ENCODE results near the gene AFAP1L1. TPM values are rescaled to one million over a fixed set of nuclear protein-coding genes. Genes with fewer than 3 reads are reported as not detected.

AFAP1L1 gene
- total and polyA plus RNA-seq, 2 of the 13 experiments (the other 11 are each of a cell fraction or from before 2014, with no cell fraction given) = 0.38 to 1.0 TPM

DNA sequence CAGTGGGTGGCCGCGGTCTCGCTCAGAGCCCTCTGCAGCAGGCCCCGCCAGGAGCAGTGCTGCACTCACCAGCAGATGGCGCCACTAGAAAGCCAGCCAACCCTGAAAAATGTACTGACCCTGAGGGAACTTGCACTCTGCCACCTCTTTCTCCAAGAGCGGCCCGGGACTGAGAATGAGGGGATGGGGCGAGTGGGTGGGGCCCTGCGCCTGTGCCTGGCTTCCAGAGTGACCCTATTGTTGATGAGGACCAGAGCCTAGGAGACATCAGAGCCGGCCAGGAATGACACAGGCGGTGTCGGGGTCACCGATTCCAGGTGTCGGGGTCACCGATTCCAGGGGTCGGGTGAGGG lies 110.3 kb downstream of the AFAP1L1 start (continued):
- TF ChIP-seq, protein P1, sequence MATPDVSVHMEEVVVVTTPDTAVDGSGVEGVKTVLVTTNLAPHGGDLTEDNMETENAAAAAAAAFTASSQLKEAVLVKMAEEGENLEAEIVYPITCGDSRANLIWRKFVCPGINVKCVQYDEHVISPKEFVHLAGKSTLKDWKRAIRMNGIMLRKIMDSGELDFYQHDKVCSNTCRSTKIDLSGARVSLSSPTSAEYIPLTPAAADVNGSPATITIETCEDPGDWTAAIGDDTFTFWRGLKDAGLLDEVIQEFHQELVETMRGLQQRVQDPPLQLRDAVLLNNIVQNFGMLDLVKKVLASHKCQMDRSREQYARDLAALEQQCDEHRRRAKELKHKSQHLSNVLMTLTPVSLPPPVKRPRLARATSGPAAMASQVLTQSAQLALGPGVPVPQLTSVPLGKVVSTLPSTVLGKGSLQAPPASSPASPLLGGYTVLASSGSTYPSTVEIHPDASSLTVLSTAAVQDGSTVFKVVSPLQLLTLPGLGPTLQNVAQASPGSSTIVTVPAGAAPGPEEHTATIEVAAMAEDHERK (CRISPR knock-in tag; IDR thresholded peaks at IDR 0.05; ENCODE audit: low read depth) = no peak
- TF ChIP-seq KLF15 (CRISPR knock-in tag; IDR thresholded peaks at IDR 0.05; ENCODE audit: borderline replicate concordance) (no peak), TIGD3 (CRISPR knock-in tag; IDR thresholded peaks at IDR 0.05; ENCODE audit: borderline replicate concordance) (no peak), PRDM10 (CRISPR knock-in tag; IDR thresholded peaks at IDR 0.05; ENCODE audit: low read depth) (no peak), SYNCRIP (IDR thresholded peaks at IDR 0.05; ENCODE audit: insufficient read depth, low read depth, low read length) (no peak), PLRG1 (conservative IDR thresholded peaks at IDR 0.05) (no peak), GATAD1 (CRISPR knock-in tag; IDR thresholded peaks at IDR 0.05) (no peak; the same call in 1 of the 2 replicates), ARID4A (CRISPR knock-in tag; IDR thresholded peaks at IDR 0.05; ENCODE audit: borderline replicate concordance) (no peak; the same call in 1 of the 2 replicates), MED8 (CRISPR knock-in tag; IDR thresholded peaks at IDR 0.05; ENCODE audit: insufficient replicate concordance) (no peak), ZNF136 (CRISPR knock-in tag; IDR thresholded peaks at IDR 0.05; ENCODE audit: low read depth) (0 out of 2 replicates have a peak, but pooled peaks have one; percentile 48), ERF (CRISPR knock-in tag; IDR thresholded peaks at IDR 0.05) (no peak), PHF5A (CRISPR knock-in tag; IDR thresholded peaks at IDR 0.05; ENCODE audit: low read depth, unreplicated experiment) (peak; percentile 44), HCFC1 (IDR thresholded peaks at IDR 0.05; ENCODE audit: low read depth, low read length) (no peak), SMC3 (IDR thresholded peaks at IDR 0.05; ENCODE audit: low read length) (peak; percentile 66), SP2 (CRISPR knock-in tag; IDR thresholded peaks at IDR 0.05) (no peak), ZNF317 (CRISPR knock-in tag; IDR thresholded peaks at IDR 0.05) (no peak)
- TF ChIP-seq, protein P2, sequence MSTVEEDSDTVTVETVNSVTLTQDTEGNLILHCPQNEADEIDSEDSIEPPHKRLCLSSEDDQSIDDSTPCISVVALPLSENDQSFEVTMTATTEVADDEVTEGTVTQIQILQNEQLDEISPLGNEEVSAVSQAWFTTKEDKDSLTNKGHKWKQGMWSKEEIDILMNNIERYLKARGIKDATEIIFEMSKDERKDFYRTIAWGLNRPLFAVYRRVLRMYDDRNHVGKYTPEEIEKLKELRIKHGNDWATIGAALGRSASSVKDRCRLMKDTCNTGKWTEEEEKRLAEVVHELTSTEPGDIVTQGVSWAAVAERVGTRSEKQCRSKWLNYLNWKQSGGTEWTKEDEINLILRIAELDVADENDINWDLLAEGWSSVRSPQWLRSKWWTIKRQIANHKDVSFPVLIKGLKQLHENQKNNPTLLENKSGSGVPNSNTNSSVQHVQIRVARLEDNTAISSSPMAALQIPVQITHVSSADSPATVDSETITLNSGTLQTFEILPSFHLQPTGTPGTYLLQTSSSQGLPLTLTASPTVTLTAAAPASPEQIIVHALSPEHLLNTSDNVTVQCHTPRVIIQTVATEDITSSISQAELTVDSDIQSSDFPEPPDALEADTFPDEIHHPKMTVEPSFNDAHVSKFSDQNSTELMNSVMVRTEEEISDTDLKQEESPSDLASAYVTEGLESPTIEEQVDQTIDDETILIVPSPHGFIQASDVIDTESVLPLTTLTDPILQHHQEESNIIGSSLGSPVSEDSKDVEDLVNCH (CRISPR knock-in tag; IDR thresholded peaks at IDR 0.05) = no peak

Data from HepG2 (cell line).